Left ventricle myocardium superior (tissue), 1 donor: ENCODE data around the gene LMTK2. TPM values are rescaled to one million over a fixed set of nuclear protein-coding genes. Genes with fewer than 3 reads are reported as not detected.

Experiments used
- ATAC-seq: fragments of 200-7000 bp; cut with Tn5 transposase; one replicate; pipeline ENCODE4 v1.9.1; 2020; ENCODE audit warnings: mild to moderate bottlenecking, moderate library complexity
- DNase-seq: peaks from one replicate; pipeline ENCODE4 v3.0.0-alpha.2; 2020
- intact Hi-C: fragments of 100-400 bp; cut with micrococcal nuclease; formaldehyde crosslinking; loops from one replicate; pipeline ENCODE4 v1.11.0; 2022
- total RNA-seq: library from RNA; stranded (reverse); fragmentation: NEBNext Ultra II Directional; extraction: Animal tissue kit (Norgen Biotek cat#: 25700); gene quantifications from one replicate; pipeline ENCODE4 v1.2.1, GENCODE V29; 2021
- donor health status: DM: no; HTN: yes; CAD: no; lungs with severe emphysema.

LMTK2 gene
- total RNA-seq, 1 donor from 2014 or later: 24.7 TPM

- intact Hi-C loops: no loop called here
- no peak for DNase-seq
- ATAC-seq: no peak
Measured at GRCh38 chr7:98223898-98224700, 117.4 kb downstream of the LMTK2 start.

GRCh38 chr7:98224701-98225181 lies 118.1 kb downstream of the LMTK2 start:
- intact Hi-C loops: no loop called here
- DNase-seq (no peak), ATAC-seq (no peak)

- DNase-seq (no peak), ATAC-seq (no peak)
- intact Hi-C loops: no loop called here
Measured at GRCh38 chr7:98225913-98226614, 119.4 kb downstream of the LMTK2 start.

- intact Hi-C loops: no loop called here
- no peak for ATAC-seq
- no peak for DNase-seq
Measured at GRCh38 chr7:98227939-98228338, 121.3 kb downstream of the LMTK2 start.

- intact Hi-C loops: no loop called here
- DNase-seq: no peak
- ATAC-seq: peak; percentile 11
Measured at GRCh38 chr7:98228801-98229200, 122.1 kb downstream of the LMTK2 start.

- intact Hi-C loops: no loop called here
- DNase-seq (no peak), ATAC-seq (no peak)
Measured at GRCh38 chr7:98229441-98229840, 122.8 kb downstream of the LMTK2 start.

GRCh38 chr7:98229991-98230745 lies 123.5 kb downstream of the LMTK2 start:
- intact Hi-C loops: no loop called here
- ATAC-seq (no peak), DNase-seq (no peak)

- ATAC-seq: no peak
- no peak for DNase-seq
- intact Hi-C loops: no loop called here
Measured at GRCh38 chr7:98230746-98231471, 124.2 kb downstream of the LMTK2 start.

GRCh38 chr7:98231493-98232262 lies 125.0 kb downstream of the LMTK2 start:
- ATAC-seq (no peak), DNase-seq (no peak)
- intact Hi-C loops: no loop called here

- ATAC-seq (no peak), DNase-seq (no peak)
- intact Hi-C loops: no loop called here
Measured at GRCh38 chr7:98232263-98232585, 125.6 kb downstream of the LMTK2 start.

GRCh38 chr7:98232799-98233198 lies 126.1 kb downstream of the LMTK2 start:
- intact Hi-C loops: no loop called here
- ATAC-seq (no peak), DNase-seq (no peak)

- ATAC-seq (no peak), DNase-seq (no peak)
- intact Hi-C loops: no loop called here
Measured at GRCh38 chr7:98233219-98234070, 126.8 kb downstream of the LMTK2 start.

- no peak for ATAC-seq
- no peak for DNase-seq
- intact Hi-C loops: no loop called here
Measured at GRCh38 chr7:98234429-98235147, 127.9 kb downstream of the LMTK2 start.

- ATAC-seq (no peak), DNase-seq (no peak)
- intact Hi-C loops: no loop called here
Measured at GRCh38 chr7:98235901-98236300, 129.2 kb downstream of the LMTK2 start.

GRCh38 chr7:98236355-98237185 lies 129.9 kb downstream of the LMTK2 start:
- DNase-seq: no peak
- no peak for ATAC-seq
- intact Hi-C loops: no loop called here

GRCh38 chr7:98238076-98238475 lies 131.4 kb downstream of the LMTK2 start:
- DNase-seq: no peak
- intact Hi-C loops: no loop called here
- no peak for ATAC-seq
